DMS 273 (cell line): ENCODE data around the gene ENO1.
"Not testable (repeated sequence)": the region's sequence is repeated elsewhere in the genome, so short reads cannot be mapped to it uniquely, and the experiment has no call there.

Source experiments
- DNase-seq: peaks from one replicate; lab custom pipeline; 2025; ENCODE audit not compliant: unreplicated experiment; lab: John Stamatoyannopoulos, UW

ENO1 gene

GRCh38 chr1:8878448-8878697 lies at the start of gene ENO1:
Gene ENO1, minus strand, starts transcription at chr1:8878686. Its CDS starts 3,778 bp downstream, at chr1:8874908.
- DNase-seq: no peak

DNA sequence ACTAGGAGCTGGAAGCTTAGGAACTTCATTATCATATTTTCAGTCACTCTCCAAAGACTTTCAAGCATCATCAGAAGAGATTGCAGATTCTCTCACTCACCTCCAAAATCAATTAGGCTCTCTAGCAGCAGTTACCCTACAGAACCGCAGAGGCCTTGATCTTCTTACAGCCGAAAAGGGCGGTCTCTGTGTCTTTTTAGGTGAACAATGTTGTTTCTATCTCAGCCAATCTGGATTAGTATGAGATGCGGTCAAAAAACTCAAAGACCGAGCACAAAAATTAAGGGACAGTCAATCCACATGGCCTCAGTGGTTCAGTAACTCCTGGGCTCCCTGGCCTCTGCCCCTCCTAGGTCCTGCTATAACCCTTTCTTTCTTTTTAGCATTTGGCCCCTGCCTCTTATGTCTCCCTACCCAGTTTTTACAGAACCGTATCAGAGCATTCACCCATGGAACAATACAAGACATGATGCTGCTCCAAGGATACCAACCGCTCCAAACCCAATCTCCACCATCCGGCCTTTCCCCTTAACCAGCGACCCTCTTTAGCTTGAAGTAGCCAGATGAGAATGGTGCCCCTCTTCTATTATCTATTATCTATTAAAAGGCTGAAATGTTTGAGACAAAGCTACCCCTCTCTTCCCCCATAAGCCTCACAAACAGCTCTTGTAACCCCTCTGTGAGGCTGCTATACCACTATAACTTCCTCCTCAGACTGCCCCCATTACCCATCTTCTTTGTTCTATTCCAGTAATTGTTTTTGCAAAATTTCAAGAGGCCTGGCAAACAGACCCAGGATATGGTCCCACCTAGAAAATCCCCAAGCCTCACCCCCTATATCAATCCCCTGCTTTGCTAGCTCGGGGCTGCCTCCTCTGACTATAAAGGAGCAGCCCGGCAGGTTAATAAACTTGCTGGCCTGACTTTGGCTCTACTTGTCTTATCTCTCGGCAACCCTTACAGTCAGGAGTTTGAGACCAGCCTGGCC lies 48.5 kb upstream of the ENO1 start:
- no peak for DNase-seq

GRCh38 chr1:8925960-8926359 lies 47.5 kb upstream of the ENO1 start:
- no peak for DNase-seq

GRCh38 chr1:8925406-8925805 lies 46.9 kb upstream of the ENO1 start:
- DNase-seq: no peak

DNA sequence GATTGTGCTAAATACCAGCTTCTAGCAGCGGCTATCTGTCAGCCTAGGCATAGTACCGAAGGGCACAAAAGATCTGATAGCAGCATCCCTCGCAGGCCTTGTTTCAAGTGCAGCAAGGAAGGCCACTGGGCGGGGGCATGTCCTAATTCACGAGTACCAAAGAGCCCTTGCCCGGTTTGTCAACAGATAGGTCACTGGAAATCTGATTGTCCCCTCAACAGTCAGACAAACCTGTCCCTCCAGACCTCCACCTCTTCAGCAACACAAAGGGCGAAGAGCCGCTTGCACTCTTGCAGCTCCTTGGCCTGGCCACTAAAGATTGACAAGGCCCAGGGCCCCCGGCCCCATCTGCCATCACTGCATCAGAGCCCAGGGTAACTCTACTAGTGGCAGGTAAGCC lies 44.5 kb upstream of the ENO1 start:
- DNase-seq: no peak

DNA sequence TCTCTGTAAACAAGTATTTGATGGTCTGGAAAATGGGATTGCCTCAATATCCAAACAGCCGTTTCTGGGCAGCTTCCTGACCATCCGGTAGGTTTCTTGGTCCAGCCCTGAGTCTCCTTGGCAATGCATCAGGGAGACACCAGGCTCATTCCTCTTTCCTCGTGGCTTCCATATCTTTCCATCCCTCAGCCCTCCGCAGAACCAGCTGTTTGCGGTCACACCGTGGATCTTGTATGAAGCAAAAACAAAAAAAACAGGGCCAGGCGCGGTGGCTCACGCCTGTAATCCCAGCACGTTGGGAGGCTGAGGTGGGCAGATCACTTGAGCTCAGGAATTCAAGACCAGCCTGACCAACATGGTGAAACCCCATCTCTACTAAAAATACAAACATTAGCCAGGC lies 39.0 kb upstream of the ENO1 start:
- not testable (repeated sequence) for DNase-seq

GRCh38 chr1:8915446-8915845 lies 37.0 kb upstream of the ENO1 start:
- no peak for DNase-seq

GRCh38 chr1:8914466-8914865 lies 36.0 kb upstream of the ENO1 start:
- no peak for DNase-seq

- no peak for DNase-seq
Observed at GRCh38 chr1:8913457-8913856, 35.0 kb upstream of the ENO1 start.

GRCh38 chr1:8911416-8912309 lies 33.2 kb upstream of the ENO1 start:
- DNase-seq: no peak

DNA sequence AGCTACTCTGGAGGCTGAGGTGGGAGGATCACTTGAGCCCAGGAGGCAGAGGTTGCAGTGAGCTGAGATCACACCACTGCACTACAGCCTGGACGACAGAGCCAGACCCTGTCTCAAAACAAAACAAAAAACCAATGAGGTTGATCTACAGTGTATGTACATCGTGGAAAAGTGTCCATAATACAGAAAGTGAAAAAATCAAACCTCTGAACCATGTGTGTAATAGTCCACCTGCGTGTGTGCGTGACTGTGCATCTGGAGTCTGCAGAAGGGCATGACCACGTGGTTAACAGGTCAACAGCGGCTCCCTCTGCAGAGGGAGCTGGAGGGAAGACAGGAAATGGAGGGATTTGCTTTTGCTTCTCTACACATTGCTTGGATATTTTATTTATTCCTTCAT lies 32.4 kb upstream of the ENO1 start:
- DNase-seq: no peak

DNA sequence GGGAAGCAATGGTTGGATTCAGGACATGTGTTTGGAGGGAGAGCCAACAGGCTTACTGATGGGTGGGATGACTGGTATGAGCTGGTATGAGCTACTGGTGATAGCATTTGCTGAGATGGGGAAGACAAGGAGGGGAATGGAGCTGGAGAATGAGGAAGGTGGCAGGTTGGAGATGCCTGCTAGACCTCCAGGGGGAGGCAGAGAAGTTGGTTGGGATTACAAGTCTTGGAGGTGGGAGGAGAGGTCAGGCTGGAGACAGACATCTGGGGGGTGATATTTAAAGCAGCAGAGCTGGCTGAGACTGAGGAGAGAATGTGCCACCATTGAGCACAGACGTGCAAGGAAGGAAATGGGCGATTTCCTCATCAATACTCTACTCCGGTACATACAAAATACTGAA lies 31.8 kb upstream of the ENO1 start:
- peak; percentile 19 for DNase-seq

DNA sequence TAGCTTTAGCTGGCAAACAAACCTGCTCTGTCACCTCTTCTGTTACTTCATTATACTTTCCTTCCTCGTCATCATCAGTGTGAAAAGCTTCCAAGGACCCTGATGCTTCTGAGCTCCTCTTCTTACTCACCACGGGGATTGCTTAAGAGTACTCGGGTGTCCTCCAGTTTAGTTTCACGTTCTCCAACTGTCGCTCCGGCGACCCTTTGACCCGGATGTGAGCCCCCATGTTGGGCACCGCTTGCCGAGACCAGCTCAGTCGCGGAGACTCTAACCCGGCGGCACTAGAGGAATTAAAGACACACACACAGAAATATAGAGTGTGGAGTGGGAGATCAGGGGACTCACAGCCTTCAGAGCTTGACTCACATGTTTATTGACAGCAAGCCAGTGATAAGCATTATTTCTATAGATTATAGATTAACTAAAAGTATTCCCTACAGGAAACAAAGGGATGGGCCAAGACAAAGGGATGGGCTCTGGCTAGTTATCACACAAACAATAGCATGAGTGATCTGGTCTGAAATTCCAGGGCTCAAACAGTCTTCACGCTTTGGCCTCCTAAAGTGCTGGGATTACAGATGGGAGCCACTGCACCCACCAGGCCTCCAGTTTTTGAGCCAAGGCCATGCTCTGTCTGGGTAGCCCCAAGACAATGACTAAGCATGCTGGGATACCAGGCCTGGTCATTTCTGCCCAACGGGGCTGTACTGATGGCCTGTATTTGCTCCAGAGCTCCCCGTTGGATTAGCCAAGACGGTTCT lies 30.1 kb upstream of the ENO1 start:
- DNase-seq: no peak

DNA sequence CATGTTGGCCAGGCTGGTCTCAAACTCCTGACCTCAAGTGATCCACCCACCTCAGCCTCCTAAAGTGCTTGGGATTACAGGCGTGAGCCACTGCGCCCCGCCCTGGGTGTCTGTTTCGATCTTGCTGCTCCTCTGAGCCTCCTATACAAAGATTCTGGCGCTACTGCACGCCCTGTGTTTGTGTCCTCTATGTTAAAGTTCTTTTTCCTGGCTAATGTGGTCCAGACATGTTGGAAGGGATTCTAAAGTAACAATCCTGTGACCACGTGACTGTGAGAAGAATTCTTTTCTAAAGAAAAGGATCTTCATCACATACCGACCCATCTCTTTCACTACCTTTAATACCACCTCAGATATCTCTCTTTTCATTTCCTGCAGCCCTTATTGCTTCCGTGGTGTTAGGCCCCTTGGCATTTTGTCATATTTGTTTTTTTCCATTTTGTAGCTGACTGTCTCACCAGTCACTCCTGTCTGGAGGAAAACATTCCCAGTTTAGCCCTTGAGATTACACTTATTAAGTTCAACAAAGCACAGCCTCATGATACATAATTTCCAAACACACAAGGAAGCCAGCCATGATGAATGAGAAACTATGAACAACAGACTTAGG lies 27.2 kb upstream of the ENO1 start:
- DNase-seq: no peak

DNA sequence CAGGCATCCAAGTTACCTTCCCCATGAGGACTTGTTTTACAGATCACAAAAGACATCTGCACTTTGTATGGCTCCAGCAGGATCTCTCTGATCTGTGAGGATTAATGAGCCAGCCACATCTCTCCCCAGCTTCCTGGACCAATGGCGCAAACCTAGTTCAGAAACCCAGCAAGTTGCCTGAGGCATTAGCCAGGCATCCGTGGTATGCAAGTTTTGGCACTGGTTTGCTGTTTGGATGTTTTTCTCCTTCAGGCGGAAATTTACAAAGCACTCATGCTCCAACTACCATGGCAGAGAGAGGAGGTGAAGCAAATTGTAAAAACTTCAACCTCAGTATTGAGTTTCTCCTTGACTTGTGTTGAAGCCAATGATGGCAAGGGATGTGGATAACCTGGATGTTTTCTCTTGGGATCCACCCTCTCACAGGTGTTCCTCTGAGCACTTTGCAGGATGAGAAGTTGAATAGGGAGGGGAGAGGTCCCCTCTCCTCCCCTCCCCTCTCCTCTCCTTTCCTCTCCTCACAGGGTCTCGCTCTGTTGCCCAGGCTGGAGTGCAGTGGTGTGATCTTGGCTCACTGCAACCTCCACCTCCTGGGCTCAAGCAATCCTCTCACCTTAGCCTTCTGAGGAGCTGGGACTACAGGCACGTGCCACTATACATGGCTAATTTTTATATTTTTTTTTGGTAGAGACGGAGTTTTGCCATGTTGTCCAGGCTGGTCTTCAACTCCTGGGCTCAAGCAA lies 25.6 kb upstream of the ENO1 start:
- no peak for DNase-seq

- DNase-seq: no peak
Observed at GRCh38 chr1:8903410-8903809, 24.9 kb upstream of the ENO1 start.

DNA sequence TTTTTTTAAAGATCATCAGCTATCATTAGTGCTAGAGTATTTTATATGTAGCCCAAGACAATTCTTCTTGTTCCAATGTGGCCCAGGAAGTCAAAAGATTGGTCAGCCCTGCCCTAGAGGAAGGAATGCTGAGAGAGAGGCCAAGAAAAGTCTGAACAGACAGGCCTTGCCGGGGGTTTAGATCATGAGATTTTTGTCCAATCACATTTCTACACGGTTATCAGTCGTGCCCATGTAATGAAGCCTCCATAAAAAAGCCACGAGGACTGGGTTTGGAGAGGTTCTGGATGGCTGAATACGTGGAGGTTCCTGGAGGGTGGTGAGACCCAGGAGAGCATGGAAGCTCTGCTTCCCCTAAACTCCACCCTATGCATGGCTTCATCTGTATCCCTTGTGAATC lies 24.3 kb upstream of the ENO1 start:
- DNase-seq: no peak

- not testable (repeated sequence) for DNase-seq
Observed at GRCh38 chr1:8900684-8901083, 22.2 kb upstream of the ENO1 start.

DNA sequence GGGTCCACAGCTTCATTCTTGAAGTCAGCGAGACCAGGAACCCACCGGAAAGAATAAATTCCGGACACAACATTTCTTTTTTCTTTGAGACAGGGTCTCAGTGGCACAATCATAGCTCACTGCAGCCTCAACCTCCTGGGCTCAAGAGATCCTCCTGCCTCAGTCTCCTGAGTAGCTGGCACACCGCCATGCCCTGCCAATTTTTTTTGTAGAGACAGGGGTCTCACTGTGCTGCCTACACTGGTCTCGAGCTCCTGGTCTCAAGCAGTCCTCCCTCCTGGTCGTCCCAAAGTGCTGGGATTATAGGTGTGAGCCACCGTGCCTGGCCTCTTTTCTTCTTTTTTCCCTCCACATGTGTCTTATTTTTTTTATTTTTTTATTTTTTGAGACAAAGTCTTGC lies 20.6 kb upstream of the ENO1 start:
- DNase-seq: no peak

- not testable (repeated sequence) for DNase-seq
Observed at GRCh38 chr1:8898418-8898817, 19.9 kb upstream of the ENO1 start.
